HCT116 (cell line): ENCODE results near the gene DIS3L2.
"Not testable (repeated sequence)": the region's sequence is repeated elsewhere in the genome, so short reads cannot be mapped to it uniquely, and the experiment has no call there.

Experiments used
- CEBPB ChIP-seq: IDR thresholded peaks from 2 replicates; pipeline ENCODE4 v1.6.1; 2012; ENCODE audit warnings: low read depth
- ELF1 ChIP-seq: IDR thresholded peaks from 2 replicates; pipeline ENCODE4 v1.6.1; 2012; ENCODE audit warnings: low read depth, borderline replicate concordance
- EZH2phosphoT487 ChIP-seq: fragments of 200-600 bp; IDR thresholded peaks from 2 replicates; pipeline ENCODE4 v1.6.1; 2018; ENCODE audit warnings: antibody characterized with exemption, borderline replicate concordance
- JUND ChIP-seq: IDR thresholded peaks from 2 replicates; pipeline ENCODE4 v1.6.1; 2012
- POLR2A ChIP-seq: IDR thresholded peaks from 2 replicates; pipeline ENCODE4 v1.7.0; 2011; ENCODE audit warnings: borderline replicate concordance; ENCODE audit not compliant: insufficient read depth, insufficient read length; ENCODE audit errors: extremely low read depth
- POLR2AphosphoS5 ChIP-seq: IDR thresholded peaks from 2 replicates; pipeline ENCODE4 v1.6.1; 2011; ENCODE audit warnings: mild to moderate bottlenecking, low read depth, low read length, moderate library complexity
- RAD21 ChIP-seq: IDR thresholded peaks from 2 replicates; pipeline ENCODE4 v1.6.1; 2012; ENCODE audit warnings: low read depth, mild to moderate bottlenecking
- SIN3A ChIP-seq: IDR thresholded peaks from 2 replicates; pipeline ENCODE4 v1.6.1; 2012; ENCODE audit warnings: low read depth
- SP1 ChIP-seq: IDR thresholded peaks from 2 replicates; pipeline ENCODE4 v1.6.1; 2012; ENCODE audit warnings: low read depth
- TCF7L2 ChIP-seq: IDR thresholded peaks from 2 replicates; pipeline ENCODE4 v1.7.0; 2011; ENCODE audit warnings: borderline replicate concordance, inconsistent platforms; ENCODE audit not compliant: insufficient read depth, insufficient read length; ENCODE audit errors: extremely low read depth
- YY1 ChIP-seq: IDR thresholded peaks from 2 replicates; pipeline ENCODE4 v1.6.1; 2011; ENCODE audit warnings: low read length, low read depth, moderate library complexity, mild to moderate bottlenecking; ENCODE audit not compliant: insufficient replicate concordance; ENCODE audit errors: extremely low read depth
- ZNF274 ChIP-seq: fragments of 200-500 bp; sonication (Bioruptor generic); IDR thresholded peaks from 2 replicates; pipeline ENCODE4 v1.6.1; 2014; ENCODE audit warnings: mild to moderate bottlenecking, low read depth, low read length, inconsistent platforms
- TF ChIP-seq, protein P1 (sequence below), 3 experiments: fragments of 200-600 bp in 1 of 3; sonication (generic) in 1 of 3; IDR thresholded peaks in 2 of 3; conservative IDR thresholded peaks in 1 of 3; 2 replicates each; pipeline ENCODE4 v1.5.1; 2012 to 2017; ENCODE audit warnings: low read depth in 2 of 3, low read length in 2 of 3, antibody characterized with exemption in 1 of 3, borderline replicate concordance in 1 of 3, control low read depth in 1 of 3, mild to moderate bottlenecking in 1 of 3, mixed read lengths in 1 of 3, mixed run types in 1 of 3, moderate library complexity in 1 of 3; ENCODE audit not compliant: insufficient read depth in 1 of 3
- TF ChIP-seq, protein P2 (sequence below): IDR thresholded peaks from 2 replicates; pipeline ENCODE4 v1.6.1; 2011; ENCODE audit warnings: mild to moderate bottlenecking, low read length, moderate library complexity; ENCODE audit not compliant: insufficient replicate concordance; ENCODE audit errors: extremely low read depth

GRCh38 chr2:232335206-232335858 lies 373.8 kb downstream of the DIS3L2 start:
- TF ChIP-seq POLR2A, JUND, SIN3A, POLR2AphosphoS5, ZNF274, YY1, ELF1, EZH2phosphoT487, CEBPB, TCF7L2, SP1: not testable (repeated sequence)
- 0 out of 2 replicates have a peak, but pooled peaks have one; percentile 31 for TF ChIP-seq RAD21
- TF ChIP-seq, protein P1, sequence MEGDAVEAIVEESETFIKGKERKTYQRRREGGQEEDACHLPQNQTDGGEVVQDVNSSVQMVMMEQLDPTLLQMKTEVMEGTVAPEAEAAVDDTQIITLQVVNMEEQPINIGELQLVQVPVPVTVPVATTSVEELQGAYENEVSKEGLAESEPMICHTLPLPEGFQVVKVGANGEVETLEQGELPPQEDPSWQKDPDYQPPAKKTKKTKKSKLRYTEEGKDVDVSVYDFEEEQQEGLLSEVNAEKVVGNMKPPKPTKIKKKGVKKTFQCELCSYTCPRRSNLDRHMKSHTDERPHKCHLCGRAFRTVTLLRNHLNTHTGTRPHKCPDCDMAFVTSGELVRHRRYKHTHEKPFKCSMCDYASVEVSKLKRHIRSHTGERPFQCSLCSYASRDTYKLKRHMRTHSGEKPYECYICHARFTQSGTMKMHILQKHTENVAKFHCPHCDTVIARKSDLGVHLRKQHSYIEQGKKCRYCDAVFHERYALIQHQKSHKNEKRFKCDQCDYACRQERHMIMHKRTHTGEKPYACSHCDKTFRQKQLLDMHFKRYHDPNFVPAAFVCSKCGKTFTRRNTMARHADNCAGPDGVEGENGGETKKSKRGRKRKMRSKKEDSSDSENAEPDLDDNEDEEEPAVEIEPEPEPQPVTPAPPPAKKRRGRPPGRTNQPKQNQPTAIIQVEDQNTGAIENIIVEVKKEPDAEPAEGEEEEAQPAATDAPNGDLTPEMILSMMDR (IDR thresholded peaks at IDR 0.05 in 2 of 3, conservative IDR thresholded peaks at IDR 0.05 in 1 of 3; ENCODE audit: borderline replicate concordance in 1 of 3, insufficient read depth in 1 of 3, low read depth in 2 of 3, low read length in 2 of 3) = peak; percentile 27 to 69 (median 66); a peak in 5 of 6 replicates
- TF ChIP-seq, protein P2, sequence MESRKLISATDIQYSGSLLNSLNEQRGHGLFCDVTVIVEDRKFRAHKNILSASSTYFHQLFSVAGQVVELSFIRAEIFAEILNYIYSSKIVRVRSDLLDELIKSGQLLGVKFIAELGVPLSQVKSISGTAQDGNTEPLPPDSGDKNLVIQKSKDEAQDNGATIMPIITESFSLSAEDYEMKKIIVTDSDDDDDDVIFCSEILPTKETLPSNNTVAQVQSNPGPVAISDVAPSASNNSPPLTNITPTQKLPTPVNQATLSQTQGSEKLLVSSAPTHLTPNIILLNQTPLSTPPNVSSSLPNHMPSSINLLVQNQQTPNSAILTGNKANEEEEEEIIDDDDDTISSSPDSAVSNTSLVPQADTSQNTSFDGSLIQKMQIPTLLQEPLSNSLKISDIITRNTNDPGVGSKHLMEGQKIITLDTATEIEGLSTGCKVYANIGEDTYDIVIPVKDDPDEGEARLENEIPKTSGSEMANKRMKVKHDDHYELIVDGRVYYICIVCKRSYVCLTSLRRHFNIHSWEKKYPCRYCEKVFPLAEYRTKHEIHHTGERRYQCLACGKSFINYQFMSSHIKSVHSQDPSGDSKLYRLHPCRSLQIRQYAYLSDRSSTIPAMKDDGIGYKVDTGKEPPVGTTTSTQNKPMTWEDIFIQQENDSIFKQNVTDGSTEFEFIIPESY = not testable (repeated sequence)
